Measurements from ENCODE around the gene CHD3.

- TF ChIP-seq ZNF274 (IDR thresholded peaks at IDR 0.05; ENCODE audit: low read depth, low read length) (no peak), YY1 (IDR thresholded peaks at IDR 0.05; ENCODE audit: insufficient read depth, insufficient read length) (no peak)
Measured at GRCh38 chr17:7843257-7843535, 45.4 kb upstream of the CHD3 start.

Data from NT2/D1 (cell line).